ENCODE measurements around the gene RWDD1.

RWDD1 gene

DNA sequence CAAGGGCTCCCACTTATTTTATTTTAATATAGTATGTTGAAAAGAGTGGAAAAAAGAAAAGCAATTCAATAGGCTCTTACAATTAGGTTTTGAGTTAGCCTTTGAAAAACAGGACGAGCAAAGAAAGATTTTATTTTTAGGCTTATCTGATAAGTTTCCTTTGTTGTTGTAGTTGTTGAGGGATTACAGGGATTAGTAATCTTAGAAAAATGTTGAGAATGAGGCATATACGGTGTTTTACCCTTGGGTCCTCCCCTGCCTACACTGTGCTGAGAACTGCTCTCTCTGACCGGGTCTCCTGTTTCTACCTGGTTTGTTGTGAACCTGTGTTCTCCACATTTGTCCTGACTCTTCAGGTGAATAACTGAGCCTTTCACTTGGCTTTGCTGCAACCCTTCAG is 42.5 kb upstream of the RWDD1 start:
- TF ChIP-seq POLR2AphosphoS5 (IDR thresholded peaks at IDR 0.05; ENCODE audit: low read depth, low read length) (no peak), TAF1 (IDR thresholded peaks at IDR 0.05; ENCODE audit: borderline replicate concordance, insufficient read depth, low read length) (no peak), FOXP2 (optimal IDR thresholded peaks at IDR 0.05; ENCODE audit: borderline replicate concordance, extremely low read depth, extremely low read length, insufficient read depth) (no peak), SIN3A (IDR thresholded peaks at IDR 0.05; ENCODE audit: borderline replicate concordance, insufficient read depth, low read length) (no peak)
- TF ChIP-seq, protein P1, sequence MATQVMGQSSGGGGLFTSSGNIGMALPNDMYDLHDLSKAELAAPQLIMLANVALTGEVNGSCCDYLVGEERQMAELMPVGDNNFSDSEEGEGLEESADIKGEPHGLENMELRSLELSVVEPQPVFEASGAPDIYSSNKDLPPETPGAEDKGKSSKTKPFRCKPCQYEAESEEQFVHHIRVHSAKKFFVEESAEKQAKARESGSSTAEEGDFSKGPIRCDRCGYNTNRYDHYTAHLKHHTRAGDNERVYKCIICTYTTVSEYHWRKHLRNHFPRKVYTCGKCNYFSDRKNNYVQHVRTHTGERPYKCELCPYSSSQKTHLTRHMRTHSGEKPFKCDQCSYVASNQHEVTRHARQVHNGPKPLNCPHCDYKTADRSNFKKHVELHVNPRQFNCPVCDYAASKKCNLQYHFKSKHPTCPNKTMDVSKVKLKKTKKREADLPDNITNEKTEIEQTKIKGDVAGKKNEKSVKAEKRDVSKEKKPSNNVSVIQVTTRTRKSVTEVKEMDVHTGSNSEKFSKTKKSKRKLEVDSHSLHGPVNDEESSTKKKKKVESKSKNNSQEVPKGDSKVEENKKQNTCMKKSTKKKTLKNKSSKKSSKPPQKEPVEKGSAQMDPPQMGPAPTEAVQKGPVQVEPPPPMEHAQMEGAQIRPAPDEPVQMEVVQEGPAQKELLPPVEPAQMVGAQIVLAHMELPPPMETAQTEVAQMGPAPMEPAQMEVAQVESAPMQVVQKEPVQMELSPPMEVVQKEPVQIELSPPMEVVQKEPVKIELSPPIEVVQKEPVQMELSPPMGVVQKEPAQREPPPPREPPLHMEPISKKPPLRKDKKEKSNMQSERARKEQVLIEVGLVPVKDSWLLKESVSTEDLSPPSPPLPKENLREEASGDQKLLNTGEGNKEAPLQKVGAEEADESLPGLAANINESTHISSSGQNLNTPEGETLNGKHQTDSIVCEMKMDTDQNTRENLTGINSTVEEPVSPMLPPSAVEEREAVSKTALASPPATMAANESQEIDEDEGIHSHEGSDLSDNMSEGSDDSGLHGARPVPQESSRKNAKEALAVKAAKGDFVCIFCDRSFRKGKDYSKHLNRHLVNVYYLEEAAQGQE (IDR thresholded peaks at IDR 0.05; ENCODE audit: insufficient read depth in 1 of 2, low read depth in 2 of 2, low read length in 2 of 2) = no peak

DNA sequence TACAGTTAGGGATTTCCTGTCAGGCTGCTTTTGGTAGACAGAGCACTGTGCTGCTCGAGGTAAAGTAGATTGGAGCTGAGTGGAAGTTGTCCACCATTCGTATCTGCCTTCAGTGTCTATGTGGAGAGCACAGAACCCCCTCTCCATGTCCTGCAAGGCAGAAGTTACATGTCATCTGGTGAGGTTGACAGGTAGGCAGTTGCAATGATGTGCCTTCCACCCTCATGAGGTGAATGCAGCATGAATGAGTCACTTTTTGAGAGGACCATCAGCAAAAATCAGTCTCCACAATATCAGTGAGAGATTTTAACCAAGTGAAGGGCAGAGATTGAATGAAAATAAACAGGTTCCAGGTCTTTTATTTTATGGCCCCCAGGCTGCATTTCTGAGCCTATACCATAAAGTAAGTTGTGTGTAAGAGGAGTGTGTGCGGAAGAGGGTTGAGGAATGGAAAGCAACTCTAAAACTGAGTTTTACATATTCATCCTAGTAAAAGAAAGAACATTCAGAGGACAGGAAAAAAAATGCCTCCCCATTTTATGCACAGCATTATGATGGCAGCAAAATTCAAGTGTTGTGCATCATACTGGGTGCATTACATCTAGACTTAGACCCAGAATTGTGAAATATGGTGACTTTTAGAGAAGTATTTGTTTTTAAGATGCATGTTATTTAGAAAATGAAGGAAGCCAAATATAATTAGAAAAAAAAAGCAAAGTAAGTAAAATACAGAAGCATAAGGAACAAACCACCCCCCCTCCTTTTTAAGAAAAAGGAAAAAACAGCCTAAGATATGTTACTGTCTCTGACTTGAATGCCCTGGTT is 41.6 kb upstream of the RWDD1 start:
- TF ChIP-seq, protein P1 (IDR thresholded peaks at IDR 0.05; ENCODE audit: insufficient read depth in 1 of 2, low read depth in 2 of 2, low read length in 2 of 2) = no peak
- TF ChIP-seq SIN3A (IDR thresholded peaks at IDR 0.05; ENCODE audit: borderline replicate concordance, insufficient read depth, low read length) = no peak
- TF ChIP-seq FOXP2 (optimal IDR thresholded peaks at IDR 0.05; ENCODE audit: borderline replicate concordance, extremely low read depth, extremely low read length, insufficient read depth) = no peak
- TF ChIP-seq TAF1 (IDR thresholded peaks at IDR 0.05; ENCODE audit: borderline replicate concordance, insufficient read depth, low read length) = no peak
- no peak for TF ChIP-seq POLR2AphosphoS5 (IDR thresholded peaks at IDR 0.05; ENCODE audit: low read depth, low read length)

DNA sequence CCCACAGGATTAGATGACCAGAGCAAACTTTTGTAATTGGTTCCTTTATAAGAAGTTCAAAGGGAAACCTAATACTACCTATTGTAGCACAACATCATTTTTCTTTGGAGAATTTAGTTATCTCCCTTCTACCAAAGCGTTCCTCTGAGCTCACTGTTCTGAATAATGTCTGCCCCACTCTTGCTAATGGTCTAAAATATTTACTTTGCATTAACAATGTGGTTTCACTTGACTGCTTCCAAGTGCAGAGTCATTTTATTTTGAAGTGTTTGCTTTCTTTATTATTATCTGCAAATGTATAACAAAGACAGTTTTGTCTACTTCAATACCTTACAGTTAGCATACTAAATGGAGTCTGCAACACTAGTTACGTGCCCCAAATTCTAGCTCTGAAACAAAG is 40.9 kb upstream of the RWDD1 start:
- TF ChIP-seq SIN3A (IDR thresholded peaks at IDR 0.05; ENCODE audit: borderline replicate concordance, insufficient read depth, low read length) (no peak), FOXP2 (optimal IDR thresholded peaks at IDR 0.05; ENCODE audit: borderline replicate concordance, extremely low read depth, extremely low read length, insufficient read depth) (no peak), POLR2AphosphoS5 (IDR thresholded peaks at IDR 0.05; ENCODE audit: low read depth, low read length) (no peak), TAF1 (IDR thresholded peaks at IDR 0.05; ENCODE audit: borderline replicate concordance, insufficient read depth, low read length) (no peak)
- TF ChIP-seq, protein P1 (IDR thresholded peaks at IDR 0.05; ENCODE audit: insufficient read depth in 1 of 2, low read depth in 2 of 2, low read length in 2 of 2) = no peak

DNA sequence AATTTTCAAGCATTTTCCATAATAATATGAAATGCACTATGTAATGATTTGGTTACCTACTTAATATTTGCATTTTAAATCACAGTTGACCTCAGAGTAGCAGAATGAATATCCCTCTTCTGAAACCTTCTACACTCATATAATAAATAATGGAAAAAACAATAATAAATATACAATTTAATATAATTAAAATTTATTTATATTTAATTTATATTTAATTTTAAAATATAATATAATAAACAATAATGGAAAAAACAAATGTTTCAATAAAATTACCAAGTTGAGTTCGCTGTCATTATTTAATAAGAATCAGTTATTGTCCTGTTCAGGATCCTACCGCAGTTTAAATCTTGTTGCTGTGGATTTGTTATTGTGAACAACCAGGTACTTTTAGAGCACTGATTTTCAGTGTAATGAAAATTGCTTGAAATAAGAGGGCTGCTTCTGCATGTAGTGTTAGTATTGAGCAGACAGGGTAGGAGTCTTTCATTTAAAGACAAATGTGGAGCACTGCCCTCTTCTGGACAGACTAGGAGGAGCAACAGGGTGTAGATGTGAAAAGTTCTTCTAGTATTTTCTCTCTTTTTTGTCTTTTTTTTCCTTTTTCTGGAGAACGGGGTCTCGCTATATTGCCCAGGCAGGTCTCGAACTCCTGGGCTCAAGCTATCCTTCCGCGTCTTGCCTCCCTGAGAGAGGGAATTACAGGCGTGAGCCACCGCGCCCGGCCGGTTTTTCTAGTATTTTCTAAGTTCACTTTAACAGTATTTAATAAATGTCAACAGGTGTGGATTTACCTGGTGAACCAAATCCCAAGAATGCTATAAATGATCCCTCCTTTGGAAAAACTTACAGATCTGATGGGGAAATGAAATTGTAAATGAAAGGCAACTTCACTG is 39.4 kb upstream of the RWDD1 start:
- TF ChIP-seq POLR2AphosphoS5 (IDR thresholded peaks at IDR 0.05; ENCODE audit: low read depth, low read length) (no peak), FOXP2 (optimal IDR thresholded peaks at IDR 0.05; ENCODE audit: borderline replicate concordance, extremely low read depth, extremely low read length, insufficient read depth) (no peak)
- TF ChIP-seq, protein P1 (IDR thresholded peaks at IDR 0.05; ENCODE audit: insufficient read depth in 1 of 2, low read depth in 2 of 2, low read length in 2 of 2) = no peak

All from PFSK-1 (cell line).